CD4-positive, alpha-beta T cell treated with Interleukin-6 at 100 ng/mL for 8 hours (primary cell): ENCODE data around the gene APLN.

Source experiments
- DNase-seq: peaks from one replicate; pipeline ENCODE4 v3.0.0-alpha.2; 2020; ENCODE audit warnings: mixed read lengths, low spot score

Gene APLN

GRCh38 chrX:129654652-129655546, at the start of gene APLN:
Gene APLN (minus strand): TSS chrX:129654956. CDS start chrX:129654630, 326 bp downstream.
- DNase-seq = no peak

GRCh38 chrX:129704491-129704890, 49.7 kb upstream of the APLN start:
- DNase-seq = no peak

- DNase-seq = no peak
These were observed 46.9 kb upstream of the APLN start for GRCh38 chrX:129701624-129702069.

GRCh38 chrX:129700536-129700935, 45.8 kb upstream of the APLN start:
- DNase-seq = no peak

GRCh38 chrX:129698150-129698549, 43.4 kb upstream of the APLN start:
- no peak for DNase-seq

- DNase-seq = no peak
These were observed 42.6 kb upstream of the APLN start for GRCh38 chrX:129697204-129697829.

- DNase-seq = no peak
These were observed 41.9 kb upstream of the APLN start for GRCh38 chrX:129696463-129697155.

- no peak for DNase-seq
These were observed 41.2 kb upstream of the APLN start for GRCh38 chrX:129695937-129696336.

GRCh38 chrX:129695535-129695934, 40.8 kb upstream of the APLN start:
- DNase-seq = no peak

GRCh38 chrX:129694805-129695204, 40.0 kb upstream of the APLN start:
- DNase-seq = no peak

GRCh38 chrX:129693354-129693753, 38.6 kb upstream of the APLN start:
- no peak for DNase-seq

GRCh38 chrX:129690435-129690834, 35.7 kb upstream of the APLN start:
- no peak for DNase-seq

GRCh38 chrX:129689796-129690195, 35.0 kb upstream of the APLN start:
- no peak for DNase-seq

GRCh38 chrX:129688097-129688496, 33.3 kb upstream of the APLN start:
- DNase-seq = no peak

- no peak for DNase-seq
These were observed 31.7 kb upstream of the APLN start for GRCh38 chrX:129686422-129686948.

GRCh38 chrX:129682979-129683378, 28.2 kb upstream of the APLN start:
- DNase-seq = no peak

- DNase-seq = no peak
These were observed 25.1 kb upstream of the APLN start for GRCh38 chrX:129679901-129680300.

- DNase-seq = peak; percentile 9
These were observed 23.9 kb upstream of the APLN start for GRCh38 chrX:129678614-129679195.

GRCh38 chrX:129667412-129667811, 12.7 kb upstream of the APLN start:
- DNase-seq = no peak

GRCh38 chrX:129665916-129666644, 11.3 kb upstream of the APLN start:
- DNase-seq = no peak

GRCh38 chrX:129663171-129663570, 8.4 kb upstream of the APLN start:
- DNase-seq = no peak
